Activated CD4-positive, alpha-beta memory T cell treated with anti-CD3 and anti-CD28 coated beads for 36 hours (primary cell): Measurements from ENCODE around the gene TMCC1. TPM values are rescaled to one million over a fixed set of nuclear protein-coding genes. Genes with fewer than 3 reads are reported as not detected.

Experiments
- CTCF ChIA-PET: fragments of 350-600 bp; sonication (Branson Sonifier 250); formaldehyde crosslinking; loops from one replicate; lab custom pipeline; 2021; ENCODE audit warnings: antibody characterized with exemption, inconsistent platforms; lab: Charles Lee
- POLR2A ChIA-PET: fragments of 350-600 bp; sonication (Branson Sonifier 250); formaldehyde crosslinking; loops from one replicate; lab custom pipeline; 2021; ENCODE audit warnings: antibody characterized with exemption; lab: Charles Lee
- DNase-seq: peaks from one replicate; pipeline ENCODE4 v3.0.0-alpha.2; 2020
- H3K27ac Mint-ChIP-seq: one replicate; pipeline ENCODE4 v1.8.0; 2021; ENCODE audit warnings: mixed read lengths
- H3K27me3 Mint-ChIP-seq: one replicate; pipeline ENCODE4 v1.8.0; 2021; ENCODE audit warnings: mixed read lengths
- H3K36me3 Mint-ChIP-seq: one replicate; pipeline ENCODE4 v1.8.0; 2021; ENCODE audit warnings: mixed read lengths
- H3K4me1 Mint-ChIP-seq: one replicate; pipeline ENCODE4 v1.8.0; 2021; ENCODE audit warnings: low read depth, mixed read lengths
- H3K4me3 Mint-ChIP-seq: one replicate; pipeline ENCODE4 v1.8.0; 2021; ENCODE audit warnings: mild to moderate bottlenecking, mixed read lengths
- H3K9me3 Mint-ChIP-seq: one replicate; pipeline ENCODE4 v1.8.0; 2021; ENCODE audit warnings: mixed read lengths
- intact Hi-C: fragments of 100-400 bp; cut with micrococcal nuclease; formaldehyde crosslinking; loops from one replicate; pipeline ENCODE4 v1.15.1; 2023
- total RNA-seq, 2 experiments: library from RNA; stranded (reverse); gene quantifications; one replicate each; pipeline ENCODE4 v1.2.3, GENCODE V29; 2021

TMCC1 gene
- 10 to 100 TPM; 20.6 to 20.8 TPM for total RNA-seq

DNA sequence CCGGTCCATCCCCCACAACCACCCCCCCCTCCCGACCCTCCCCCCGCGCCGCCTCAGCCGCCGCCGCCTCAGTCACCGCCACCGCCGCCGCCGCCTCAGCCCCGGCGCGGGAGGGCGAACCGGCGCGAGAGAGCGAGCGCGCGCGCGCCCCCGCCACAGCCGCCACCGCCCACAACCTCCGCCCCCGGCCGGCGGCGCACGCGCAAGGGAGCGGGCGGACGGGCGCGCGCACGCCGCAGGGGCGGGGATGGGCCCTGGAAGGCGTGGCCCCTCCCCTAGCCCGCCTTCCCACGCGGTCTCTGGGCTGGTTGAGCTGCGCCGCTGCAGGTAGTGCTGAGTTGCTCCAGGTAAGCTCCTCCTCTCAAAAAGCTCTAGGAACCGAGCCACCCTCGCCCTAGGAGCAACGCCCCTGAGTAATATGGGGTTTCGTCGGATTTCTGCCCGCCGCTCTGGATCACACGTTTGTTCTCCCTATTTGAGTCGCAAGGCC lies at the start of gene TMCC1:
TMCC1 (minus strand) TSS at position 131 of the 490 bp plus-strand sequence.
- peak; percentile 89 for DNase-seq
- Mint-ChIP-seq H3K4me1 (peaks cover 35% of the 10 kb centered on the region), H3K9me3 (no peaks in the 10 kb centered on the region), H3K27me3 (no peaks in the 10 kb centered on the region), H3K4me3 (peak within 1 kb of the TSS; percentile 88), H3K27ac (peak within 1 kb of the TSS; percentile 82), H3K36me3 (no peaks in the 10 kb centered on the region)
- ChIA-PET POLR2A (interaction anchor here (0.6 kb wide), 1 partner anchor 19 kb away, joined by 3 read pairs; no protein-coding TSS in a partner anchor), CTCF (interaction anchor here (0.6 to 2.4 kb wide), 2 partner anchors 266 to 404 kb away, joined by 3 to 7 read pairs; no protein-coding TSS in a partner anchor)
- intact Hi-C loops, result loop anchor here (1.0 to 5.0 kb wide), 4 partner anchors 219 to 494 kb away; partner anchors contain the start of gene IFT122

DNA sequence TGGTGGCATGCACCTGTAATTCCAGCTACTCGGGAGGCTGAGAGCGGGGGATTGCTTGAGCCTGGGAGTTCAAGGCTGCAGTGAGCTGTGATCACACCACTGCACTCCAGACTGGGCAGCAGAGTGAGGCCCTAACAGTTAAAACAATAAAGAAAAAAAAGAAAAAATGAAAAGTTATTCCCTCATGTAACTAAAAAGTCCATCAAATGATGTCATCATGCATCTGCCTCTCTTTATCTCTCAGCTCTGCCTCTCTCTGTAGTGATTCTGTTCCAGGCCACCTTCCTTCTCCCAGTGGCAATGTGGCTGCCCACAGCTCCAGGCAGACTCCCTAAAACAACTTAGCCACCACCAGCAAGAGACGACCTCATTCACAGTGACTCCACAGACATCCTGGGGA lies 49.5 kb upstream of the TMCC1 start:
- ChIA-PET CTCF (interaction anchor here (1.1 to 2.2 kb wide), 9 partner anchors 9 to 560 kb away, joined by 3 to 15 read pairs (median 5); no protein-coding TSS in a partner anchor), POLR2A (no interaction called here)
- H3K9me3 Mint-ChIP-seq, result peaks cover 10% of the 10 kb centered on the region
- peaks cover 6% of the 10 kb centered on the region for H3K27me3 Mint-ChIP-seq
- H3K36me3 Mint-ChIP-seq, result no peaks in the 10 kb centered on the region
- no peak overlapping the region for H3K4me3 Mint-ChIP-seq
- H3K4me1 Mint-ChIP-seq, result no peaks in the 10 kb centered on the region
- no peak for DNase-seq
- intact Hi-C loops, result loop anchor here (10.0 kb wide), 1 partner anchor 152 kb away; no protein-coding TSS in a partner anchor
- no peak overlapping the region for H3K27ac Mint-ChIP-seq

DNA sequence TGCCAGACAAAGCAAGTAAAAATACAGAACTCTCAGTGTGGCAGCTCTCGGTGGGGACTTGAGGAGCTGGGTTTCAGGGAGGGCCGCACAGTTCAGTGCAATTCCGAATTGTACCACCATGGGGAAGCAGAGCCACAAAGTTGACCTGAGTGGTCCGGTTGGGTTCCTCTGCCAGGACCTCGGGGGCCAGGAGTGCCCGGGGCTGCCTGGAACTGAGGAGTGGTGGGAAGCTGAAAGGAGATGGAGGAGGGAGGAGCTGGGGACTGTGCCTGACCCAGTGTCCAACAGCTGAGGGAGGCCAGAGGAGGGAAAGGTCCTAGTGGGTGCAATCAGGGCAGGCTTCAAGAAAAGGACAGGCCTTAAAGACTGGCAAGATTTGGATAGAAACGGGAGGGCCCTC lies 48.8 kb upstream of the TMCC1 start:
- Mint-ChIP-seq H3K36me3 (no peaks in the 10 kb centered on the region), H3K27ac (no peak overlapping the region), H3K4me1 (no peaks in the 10 kb centered on the region), H3K4me3 (no peak overlapping the region), H3K9me3 (peaks cover 7% of the 10 kb centered on the region), H3K27me3 (peaks cover 3% of the 10 kb centered on the region)
- CTCF ChIA-PET, result interaction anchor here (0.5 to 2.2 kb wide), 16 partner anchors 15 to 1412 kb away, joined by 3 to 15 read pairs (median 5); partner anchors contain the start of gene TRH
- peak; percentile 53 for DNase-seq
- intact Hi-C loops, result loop anchor here (10.0 kb wide), 1 partner anchor 153 kb away; no protein-coding TSS in a partner anchor
- POLR2A ChIA-PET, result no interaction called here

GRCh38 chr3:129940086-129940485 lies 46.6 kb upstream of the TMCC1 start:
- Mint-ChIP-seq H3K4me3 (no peak overlapping the region), H3K4me1 (peaks cover 6% of the 10 kb centered on the region), H3K36me3 (no peaks in the 10 kb centered on the region), H3K27me3 (peaks cover 1% of the 10 kb centered on the region), H3K9me3 (no peaks in the 10 kb centered on the region), H3K27ac (no peak overlapping the region)
- no peak for DNase-seq
- ChIA-PET POLR2A (no interaction called here), CTCF (interaction anchor here (0.8 to 2.2 kb wide), 5 partner anchors 8 to 165 kb away, joined by 3 to 9 read pairs (median 4); no protein-coding TSS in a partner anchor)
- intact Hi-C loops, result loop anchor here (10.0 kb wide), 1 partner anchor 155 kb away; no protein-coding TSS in a partner anchor

- DNase-seq, result no peak
- POLR2A ChIA-PET, result no interaction called here
- Mint-ChIP-seq H3K9me3 (no peaks in the 10 kb centered on the region), H3K4me3 (no peak overlapping the region), H3K27me3 (peaks cover 3% of the 10 kb centered on the region), H3K36me3 (no peaks in the 10 kb centered on the region), H3K27ac (no peak overlapping the region), H3K4me1 (peaks cover 6% of the 10 kb centered on the region)
- intact Hi-C loops, result loop anchor here (5.0 kb wide), 1 partner anchor 174 kb away; no protein-coding TSS in a partner anchor
- CTCF ChIA-PET, result interaction anchor here (0.6 to 1.2 kb wide), 3 partner anchors 11 to 532 kb away, joined by 3 to 7 read pairs (median 3); no protein-coding TSS in a partner anchor
Observed at GRCh38 chr3:129938140-129938930, 44.8 kb upstream of the TMCC1 start.

- Mint-ChIP-seq H3K9me3 (no peaks in the 10 kb centered on the region), H3K27ac (no peak overlapping the region), H3K4me3 (no peak overlapping the region), H3K4me1 (peaks cover 6% of the 10 kb centered on the region), H3K36me3 (no peaks in the 10 kb centered on the region), H3K27me3 (peaks cover 3% of the 10 kb centered on the region)
- CTCF ChIA-PET, result interaction anchor here (0.6 to 1.2 kb wide), 2 partner anchors 10 to 532 kb away, joined by 3 to 7 read pairs; no protein-coding TSS in a partner anchor
- POLR2A ChIA-PET, result no interaction called here
- no peak for DNase-seq
- intact Hi-C loops, result loop anchor here (5.0 kb wide), 1 partner anchor 175 kb away; no protein-coding TSS in a partner anchor
Observed at GRCh38 chr3:129937717-129938116, 44.2 kb upstream of the TMCC1 start.

DNA sequence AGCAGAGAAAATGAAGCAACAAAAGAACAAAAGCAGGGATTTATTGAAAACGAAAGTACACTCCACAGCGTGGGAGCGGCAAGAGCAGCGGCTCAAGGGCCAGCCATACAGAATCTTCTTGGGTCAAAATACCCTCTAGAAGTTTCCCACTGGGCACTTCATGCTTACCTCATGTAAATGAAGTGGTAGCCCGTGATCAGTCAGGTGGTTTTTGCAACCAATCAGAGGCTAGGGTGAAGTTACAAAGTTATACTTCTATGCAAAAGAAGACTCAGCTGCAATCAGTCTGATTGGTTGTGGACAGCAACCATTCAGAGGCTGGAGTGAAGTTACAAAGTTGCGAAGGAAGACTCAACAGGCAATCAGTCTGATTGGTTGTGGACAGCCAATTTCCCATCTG lies 43.2 kb upstream of the TMCC1 start:
- DNase-seq, result peak; percentile 44
- ChIA-PET POLR2A (no interaction called here), CTCF (interaction anchor here (0.6 kb wide), 1 partner anchor 1356 kb away, joined by 5 read pairs; no protein-coding TSS in a partner anchor)
- Mint-ChIP-seq H3K4me3 (peak overlapping the region; percentile 62), H3K27ac (no peak overlapping the region), H3K27me3 (peaks cover 1% of the 10 kb centered on the region), H3K4me1 (peaks cover 6% of the 10 kb centered on the region), H3K9me3 (no peaks in the 10 kb centered on the region), H3K36me3 (no peaks in the 10 kb centered on the region)
- intact Hi-C loops, result loop anchor here (5.0 kb wide), 1 partner anchor 176 kb away; no protein-coding TSS in a partner anchor

- ChIA-PET CTCF (interaction anchor here (0.7 to 3.0 kb wide), 19 partner anchors 9 to 551 kb away, joined by 3 to 18 read pairs (median 4); no protein-coding TSS in a partner anchor), POLR2A (no interaction called here)
- intact Hi-C loops, result loop anchor here (1.0 to 5.0 kb wide), 5 partner anchors 107 to 444 kb away; no protein-coding TSS in a partner anchor
- Mint-ChIP-seq H3K9me3 (peaks cover 10% of the 10 kb centered on the region), H3K4me3 (no peak overlapping the region), H3K36me3 (peaks cover 4% of the 10 kb centered on the region), H3K27me3 (peaks cover 4% of the 10 kb centered on the region), H3K27ac (no peak overlapping the region), H3K4me1 (peaks cover 6% of the 10 kb centered on the region)
- peak; percentile 31 for DNase-seq
Observed at GRCh38 chr3:129934234-129935123, 41.0 kb upstream of the TMCC1 start.

- H3K27me3 Mint-ChIP-seq, result peaks cover 5% of the 10 kb centered on the region
- H3K4me1 Mint-ChIP-seq, result peaks cover 6% of the 10 kb centered on the region
- no peak overlapping the region for H3K4me3 Mint-ChIP-seq
- POLR2A ChIA-PET, result no interaction called here
- H3K36me3 Mint-ChIP-seq, result peaks cover 6% of the 10 kb centered on the region
- peaks cover 15% of the 10 kb centered on the region for H3K9me3 Mint-ChIP-seq
- DNase-seq, result no peak
- CTCF ChIA-PET, result interaction anchor here (0.9 to 3.0 kb wide), 11 partner anchors 8 to 443 kb away, joined by 3 to 18 read pairs (median 4); no protein-coding TSS in a partner anchor
- H3K27ac Mint-ChIP-seq, result no peak overlapping the region
- intact Hi-C loops, result loop anchor here (5.0 kb wide), 1 partner anchor 106 kb away; no protein-coding TSS in a partner anchor
Observed at GRCh38 chr3:129933471-129933870, 40.0 kb upstream of the TMCC1 start.

- DNase-seq, result no peak
- ChIA-PET POLR2A (interaction anchor here (0.6 kb wide), 1 partner anchor 166 kb away, joined by 4 read pairs; no protein-coding TSS in a partner anchor), CTCF (interaction anchor here (0.7 kb wide), 1 partner anchor 862 kb away, joined by 3 read pairs; no protein-coding TSS in a partner anchor)
- Mint-ChIP-seq H3K9me3 (peaks cover 19% of the 10 kb centered on the region), H3K27ac (no peak overlapping the region), H3K27me3 (peaks cover 7% of the 10 kb centered on the region), H3K4me3 (no peak overlapping the region), H3K4me1 (no peaks in the 10 kb centered on the region), H3K36me3 (peaks cover 8% of the 10 kb centered on the region)
- intact Hi-C loops, result no loop called here
Observed at GRCh38 chr3:129929383-129929782, 35.9 kb upstream of the TMCC1 start.

DNA sequence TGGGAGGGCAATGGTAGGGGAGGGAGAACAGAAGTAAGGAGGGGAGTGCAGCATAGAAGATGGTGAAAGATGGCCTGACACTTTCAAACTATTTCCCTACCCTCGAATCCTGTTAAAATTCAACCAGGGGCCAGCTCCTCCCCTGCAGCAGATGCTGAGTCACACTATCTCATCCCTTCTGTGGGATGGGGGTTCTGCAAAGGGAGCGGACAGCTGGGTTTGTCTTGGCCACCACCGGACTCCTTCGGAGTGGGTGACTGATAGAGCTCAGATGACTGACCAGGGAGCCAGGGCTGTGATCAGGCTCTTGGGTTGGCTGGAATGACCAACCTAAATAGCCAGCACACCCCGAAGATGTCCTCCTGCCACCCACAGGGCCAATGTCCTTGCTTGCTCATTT lies 33.6 kb upstream of the TMCC1 start:
- Mint-ChIP-seq H3K27ac (no peak overlapping the region), H3K4me3 (no peak overlapping the region), H3K9me3 (peaks cover 19% of the 10 kb centered on the region), H3K4me1 (no peaks in the 10 kb centered on the region), H3K27me3 (peaks cover 8% of the 10 kb centered on the region), H3K36me3 (peaks cover 8% of the 10 kb centered on the region)
- no peak for DNase-seq
- ChIA-PET CTCF (interaction anchor here (0.6 to 1.9 kb wide), 3 partner anchors 11 to 244 kb away, joined by 3 to 8 read pairs (median 7); no protein-coding TSS in a partner anchor), POLR2A (no interaction called here)
- intact Hi-C loops, result no loop called here
